Measurements from ENCODE around the gene PPARGC1A.
A peak's percentile ranks its signal among the peaks of the same experiment; 100 is the strongest.

PPARGC1A gene

GRCh38 chr4:23894021-23894420, 4.2 kb upstream of the PPARGC1A start:
- no peak overlapping the region for H3K9ac ChIP-seq (ENCODE audit: low read depth, low read length)
- no peaks in the 10 kb centered on the region for H3K9me3 ChIP-seq (ENCODE audit: control insufficient read depth, insufficient read depth, low read length)
- peaks cover 18% of the 10 kb centered on the region; the same call in 1 of the 2 replicates for H3K4me1 ChIP-seq (ENCODE audit: insufficient read depth, low read length)
- no peaks in the 10 kb centered on the region for H3K36me3 ChIP-seq (ENCODE audit: insufficient read depth, low read length)

GRCh38 chr4:23891064-23891421, 1.2 kb upstream of the PPARGC1A start:
- Histone ChIP-seq H3K9me3 (ENCODE audit: control insufficient read depth, insufficient read depth, low read length) (no peaks in the 10 kb centered on the region), H3K9ac (ENCODE audit: low read depth, low read length) (no peak overlapping the region; the same call in 1 of the 2 replicates)

GRCh38 chr4:23890369-23891063, 669 bp upstream of the PPARGC1A start:
- Histone ChIP-seq H3K36me3 (ENCODE audit: insufficient read depth, low read length) (no peaks in the 10 kb centered on the region), H3K9ac (ENCODE audit: low read depth, low read length) (peak overlapping the region; percentile 40; the same call in 1 of the 2 replicates), H3K9me3 (ENCODE audit: control insufficient read depth, insufficient read depth, low read length) (no peaks in the 10 kb centered on the region), H3K4me1 (ENCODE audit: insufficient read depth, low read length) (peaks cover 34% of the 10 kb centered on the region)

More at GRCh38 chr4:23891064-23891421, 1.2 kb upstream of the PPARGC1A start:
- H3K36me3 ChIP-seq (ENCODE audit: insufficient read depth, low read length), result no peaks in the 10 kb centered on the region
- H3K4me1 ChIP-seq (ENCODE audit: insufficient read depth, low read length), result peaks cover 32% of the 10 kb centered on the region

GRCh38 chr4:23889391-23889790, 456 bp downstream of the PPARGC1A start:
- no peaks in the 10 kb centered on the region for H3K36me3 ChIP-seq (ENCODE audit: insufficient read depth, low read length)
- H3K9me3 ChIP-seq (ENCODE audit: control insufficient read depth, insufficient read depth, low read length), result no peaks in the 10 kb centered on the region
- H3K4me1 ChIP-seq (ENCODE audit: insufficient read depth, low read length), result peaks cover 38% of the 10 kb centered on the region
- peak overlapping the region; percentile 40; the same call in 1 of the 2 replicates for H3K9ac ChIP-seq (ENCODE audit: low read depth, low read length)

- Histone ChIP-seq H3K9ac (ENCODE audit: low read depth, low read length) (peak overlapping the region; percentile 40; the same call in 1 of the 2 replicates), H3K36me3 (ENCODE audit: insufficient read depth, low read length) (no peaks in the 10 kb centered on the region), H3K9me3 (ENCODE audit: control insufficient read depth, insufficient read depth, low read length) (no peaks in the 10 kb centered on the region), H3K4me1 (ENCODE audit: insufficient read depth, low read length) (peaks cover 38% of the 10 kb centered on the region)
Measured at GRCh38 chr4:23888421-23889319, 1.2 kb downstream of the PPARGC1A start.

GRCh38 chr4:23887989-23888388, 1.9 kb downstream of the PPARGC1A start:
- Histone ChIP-seq H3K9me3 (ENCODE audit: control insufficient read depth, insufficient read depth, low read length) (no peaks in the 10 kb centered on the region), H3K9ac (ENCODE audit: low read depth, low read length) (no peak overlapping the region), H3K36me3 (ENCODE audit: insufficient read depth, low read length) (no peaks in the 10 kb centered on the region), H3K4me1 (ENCODE audit: insufficient read depth, low read length) (peaks cover 38% of the 10 kb centered on the region)

- Histone ChIP-seq H3K9ac (ENCODE audit: low read depth, low read length) (no peak overlapping the region), H3K9me3 (ENCODE audit: control insufficient read depth, insufficient read depth, low read length) (no peaks in the 10 kb centered on the region), H3K36me3 (ENCODE audit: insufficient read depth, low read length) (no peaks in the 10 kb centered on the region), H3K4me1 (ENCODE audit: insufficient read depth, low read length) (peaks cover 38% of the 10 kb centered on the region)
Measured at GRCh38 chr4:23887173-23887572, 2.7 kb downstream of the PPARGC1A start.

- no peaks in the 10 kb centered on the region for H3K36me3 ChIP-seq (ENCODE audit: insufficient read depth, low read length)
- no peak overlapping the region for H3K9ac ChIP-seq (ENCODE audit: low read depth, low read length)
- peaks cover 41% of the 10 kb centered on the region for H3K4me1 ChIP-seq (ENCODE audit: insufficient read depth, low read length)
- H3K9me3 ChIP-seq (ENCODE audit: control insufficient read depth, insufficient read depth, low read length), result no peaks in the 10 kb centered on the region
Measured at GRCh38 chr4:23885943-23886590, 3.8 kb downstream of the PPARGC1A start.

GRCh38 chr4:23884741-23885140, 5.1 kb downstream of the PPARGC1A start:
- Histone ChIP-seq H3K36me3 (ENCODE audit: insufficient read depth, low read length) (no peaks in the 10 kb centered on the region), H3K9ac (ENCODE audit: low read depth, low read length) (no peak overlapping the region), H3K9me3 (ENCODE audit: control insufficient read depth, insufficient read depth, low read length) (no peaks in the 10 kb centered on the region), H3K4me1 (ENCODE audit: insufficient read depth, low read length) (peaks cover 36% of the 10 kb centered on the region)

- Histone ChIP-seq H3K9ac (ENCODE audit: low read depth, low read length) (no peak overlapping the region), H3K36me3 (ENCODE audit: insufficient read depth, low read length) (no peaks in the 10 kb centered on the region), H3K4me1 (ENCODE audit: insufficient read depth, low read length) (peaks cover 38% of the 10 kb centered on the region), H3K9me3 (ENCODE audit: control insufficient read depth, insufficient read depth, low read length) (no peaks in the 10 kb centered on the region)
Measured at GRCh38 chr4:23884261-23884660, 5.6 kb downstream of the PPARGC1A start.

- H3K9ac ChIP-seq (ENCODE audit: low read depth, low read length), result no peak overlapping the region
- no peaks in the 10 kb centered on the region for H3K36me3 ChIP-seq (ENCODE audit: insufficient read depth, low read length)
- H3K4me1 ChIP-seq (ENCODE audit: insufficient read depth, low read length), result peaks cover 30% of the 10 kb centered on the region
- H3K9me3 ChIP-seq (ENCODE audit: control insufficient read depth, insufficient read depth, low read length), result no peaks in the 10 kb centered on the region
Measured at GRCh38 chr4:23882976-23883531, 6.8 kb downstream of the PPARGC1A start.

- Histone ChIP-seq H3K9me3 (ENCODE audit: control insufficient read depth, insufficient read depth, low read length) (no peaks in the 10 kb centered on the region), H3K9ac (ENCODE audit: low read depth, low read length) (no peak overlapping the region), H3K36me3 (ENCODE audit: insufficient read depth, low read length) (no peaks in the 10 kb centered on the region), H3K4me1 (ENCODE audit: insufficient read depth, low read length) (peaks cover 30% of the 10 kb centered on the region)
Measured at GRCh38 chr4:23881674-23882337, 8.0 kb downstream of the PPARGC1A start.

GRCh38 chr4:23881052-23881501, 8.8 kb downstream of the PPARGC1A start:
- H3K36me3 ChIP-seq (ENCODE audit: insufficient read depth, low read length), result no peaks in the 10 kb centered on the region
- H3K4me1 ChIP-seq (ENCODE audit: insufficient read depth, low read length), result peaks cover 24% of the 10 kb centered on the region
- no peak overlapping the region for H3K9ac ChIP-seq (ENCODE audit: low read depth, low read length)
- H3K9me3 ChIP-seq (ENCODE audit: control insufficient read depth, insufficient read depth, low read length), result no peaks in the 10 kb centered on the region

Measured in ES-I3 (cell line).